Activated CD8-positive, alpha-beta memory T cell treated with anti-CD3 and anti-CD28 coated beads, Interleukin-2, amount 50 U/mL, for 1 hour (primary cell): ENCODE data around the gene CDYL2.

Source experiments
- DNase-seq: peaks from one replicate; pipeline ENCODE4 v3.0.0-alpha.2; 2020; ENCODE audit errors: extremely low read depth

CDYL2 gene

DNA sequence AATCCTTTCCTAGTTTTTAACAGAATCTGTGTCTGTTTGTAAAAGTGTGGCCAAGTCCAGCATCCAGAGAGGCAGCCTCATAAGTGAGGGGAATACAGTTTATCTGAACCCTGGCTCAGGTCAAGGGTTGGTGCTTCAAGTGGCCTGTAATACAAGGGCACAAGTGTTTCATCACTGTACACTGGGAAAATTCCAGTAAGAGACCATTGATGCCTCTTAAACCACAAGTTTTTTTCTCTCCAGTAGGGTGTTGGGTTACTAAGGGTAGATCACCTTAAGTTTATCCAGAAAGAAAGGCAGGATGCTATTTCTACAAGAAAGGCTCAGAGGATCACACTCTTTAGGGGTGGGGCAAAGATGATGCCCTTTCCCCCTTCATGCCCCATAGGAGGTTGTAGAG, 96.7 kb downstream of the CDYL2 start:
- no peak for DNase-seq

DNA sequence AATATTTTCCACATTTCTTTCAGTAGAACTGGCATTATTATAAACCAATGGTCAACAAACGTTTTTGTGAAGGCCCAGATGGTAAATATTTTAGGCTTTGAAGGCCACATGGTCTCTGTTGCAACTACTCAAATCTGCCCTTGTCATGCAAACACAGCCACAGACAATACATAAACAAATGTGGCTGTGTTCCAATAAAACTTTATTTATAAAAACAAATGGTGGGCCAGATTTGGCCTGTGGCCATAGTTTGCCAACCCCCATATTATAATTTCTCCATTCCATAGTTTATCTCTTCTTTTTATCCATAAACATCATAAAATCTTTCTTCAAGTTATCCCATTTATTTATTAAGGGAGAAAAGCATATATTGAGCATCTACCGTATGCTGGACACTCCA, 98.8 kb downstream of the CDYL2 start:
- DNase-seq = no peak

DNA sequence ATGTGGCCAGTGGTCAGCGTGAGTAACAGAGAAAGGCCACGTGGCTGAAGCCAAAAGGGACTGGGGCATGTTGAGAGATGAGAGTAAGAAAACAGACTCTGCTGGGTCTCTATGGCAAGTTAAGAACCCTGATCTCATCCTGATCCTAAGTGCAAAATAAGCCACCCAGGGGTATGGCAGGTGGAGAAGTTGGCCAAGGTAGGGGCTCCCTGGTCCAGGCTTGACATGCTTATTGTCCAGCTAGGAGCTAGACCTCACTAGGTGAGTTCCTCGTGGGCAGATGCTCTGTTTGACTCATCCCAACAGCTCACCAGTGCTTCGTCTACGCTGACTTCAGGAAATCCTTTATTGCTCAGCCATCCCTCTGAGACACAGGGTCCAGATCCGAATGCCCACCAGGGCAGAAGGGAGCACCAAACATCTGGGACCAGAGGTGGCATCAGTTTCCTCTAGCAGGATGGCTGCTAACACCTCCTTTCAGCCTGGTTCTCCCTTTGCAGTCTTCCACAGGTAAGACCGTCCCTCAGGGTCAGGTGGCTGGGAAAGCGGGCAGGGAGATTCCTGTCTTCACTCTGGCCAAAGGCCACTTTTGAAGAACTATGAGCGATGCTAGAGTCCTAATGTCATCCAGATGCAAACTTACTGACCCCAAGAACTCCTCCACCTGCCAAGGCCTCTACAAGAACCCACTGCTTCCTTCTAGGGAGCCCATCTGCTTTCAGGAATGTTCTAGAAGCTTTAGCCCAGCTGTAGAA, 99.5 kb downstream of the CDYL2 start:
- no peak for DNase-seq

DNA sequence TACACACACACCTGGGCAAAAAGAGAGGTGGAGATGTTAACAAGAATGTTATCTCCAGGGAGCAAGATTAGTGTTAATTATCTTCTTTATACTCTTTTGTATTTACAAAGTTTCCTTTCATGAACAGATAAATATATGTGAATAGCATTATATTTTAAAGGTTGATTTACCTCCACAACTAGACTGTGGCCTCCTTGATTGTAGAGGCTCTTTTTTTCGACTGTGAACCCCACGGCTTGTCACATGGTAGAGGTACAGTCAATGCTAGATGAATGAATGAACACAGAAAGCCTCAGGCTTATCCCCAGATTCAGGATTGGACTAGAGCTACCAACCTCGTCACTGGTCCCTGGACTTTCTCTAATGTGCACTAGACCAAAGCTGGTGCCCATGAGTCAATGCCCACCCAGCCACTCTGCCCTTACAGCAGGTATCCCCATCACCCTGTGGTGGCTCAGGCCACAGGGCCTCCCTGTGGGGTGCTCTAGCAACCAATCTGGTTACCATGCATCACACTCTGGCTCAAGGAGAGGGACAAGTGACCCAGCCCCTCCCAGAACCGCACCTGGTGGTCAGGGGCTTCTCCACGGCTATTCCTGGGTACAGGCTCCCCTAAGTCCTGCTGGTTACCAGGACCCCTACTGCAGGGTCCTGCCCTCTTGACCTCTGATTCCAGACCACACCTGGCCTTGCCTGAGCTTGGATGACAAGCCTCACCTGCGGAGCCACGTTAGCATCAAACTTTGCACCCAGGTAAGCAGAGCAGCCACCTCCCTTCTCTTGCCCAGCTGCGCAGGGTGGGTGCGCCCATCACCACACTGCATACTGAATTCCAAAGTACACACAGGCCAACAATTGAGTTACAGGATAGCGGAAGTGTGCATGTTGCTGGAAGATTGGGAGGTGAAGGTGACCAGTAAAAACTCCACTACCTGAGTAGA, 101.0 kb downstream of the CDYL2 start:
- no peak for DNase-seq

DNA sequence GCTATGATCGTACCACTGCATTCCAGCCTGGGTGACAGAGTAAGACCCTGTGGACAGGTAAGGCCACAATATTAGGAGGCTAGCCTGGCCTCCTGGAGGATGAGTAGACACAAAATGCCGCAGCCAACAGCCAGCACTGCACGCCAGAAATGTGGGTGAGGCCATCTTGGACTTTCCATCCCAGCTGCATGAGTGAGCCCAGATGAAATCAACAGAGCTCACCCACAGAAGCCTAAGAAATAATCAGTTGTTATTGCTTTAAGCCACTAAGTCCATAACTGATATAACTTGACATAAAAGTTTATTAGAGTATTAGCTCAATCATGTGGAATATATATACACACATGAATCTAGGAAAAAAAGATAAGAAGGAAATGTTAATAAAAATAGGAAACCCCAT, 101.7 kb downstream of the CDYL2 start:
- no peak for DNase-seq

DNA sequence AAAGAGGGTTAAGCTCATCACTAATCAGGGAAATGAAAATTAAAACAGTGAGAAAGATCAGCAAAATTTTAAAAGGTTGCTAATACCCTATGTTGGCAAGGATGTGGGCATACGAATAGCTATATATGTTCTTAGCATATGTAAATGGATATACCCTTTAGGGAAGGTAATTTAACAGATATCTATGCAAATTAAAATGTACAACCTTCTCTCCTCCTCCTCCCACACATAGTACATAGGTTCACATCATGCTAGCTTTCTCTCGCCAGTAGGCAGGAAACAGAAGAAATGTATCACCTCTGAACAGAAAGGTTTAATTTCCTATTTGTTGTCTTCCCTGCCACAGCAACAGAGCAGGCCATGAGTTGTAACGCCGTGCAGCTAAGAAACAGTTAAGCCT, 103.8 kb downstream of the CDYL2 start:
- DNase-seq = no peak

DNA sequence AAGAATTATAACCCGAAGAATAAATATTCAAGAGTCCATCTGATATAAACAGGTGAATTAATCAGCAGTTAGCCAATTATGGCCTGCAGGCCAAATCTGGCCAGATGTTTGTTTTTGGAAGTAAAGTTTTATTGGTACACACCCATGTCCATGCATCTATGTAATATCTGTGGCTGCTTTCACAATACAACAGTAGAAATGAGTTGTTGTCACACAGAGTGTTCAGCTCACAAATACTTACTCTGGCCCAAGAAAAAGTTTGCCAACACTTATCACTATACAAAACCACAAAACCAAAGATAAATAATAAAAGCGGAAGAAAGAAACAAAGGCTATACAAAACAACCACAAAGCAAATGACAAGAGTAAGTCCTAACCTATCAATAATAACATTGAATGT, 109.4 kb downstream of the CDYL2 start:
- DNase-seq = no peak

DNA sequence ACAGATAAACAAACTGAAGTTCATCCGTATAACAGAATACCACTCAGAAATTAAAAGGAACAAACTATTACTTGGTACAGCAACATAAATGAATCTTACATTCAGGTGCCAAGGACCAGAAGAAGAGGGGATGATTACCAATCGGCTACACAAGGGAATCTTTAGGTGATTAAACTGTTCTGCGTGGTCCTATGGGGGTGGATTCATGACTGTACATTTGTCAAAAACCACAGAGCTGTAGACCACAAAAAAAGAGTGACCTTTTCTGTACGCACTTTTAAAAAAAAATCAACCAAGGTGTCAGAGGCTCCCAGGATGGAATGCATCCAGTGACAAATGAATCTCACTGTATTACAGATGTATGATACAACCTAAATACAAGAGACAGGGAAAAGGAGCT, 110.8 kb downstream of the CDYL2 start:
- DNase-seq = no peak

DNA sequence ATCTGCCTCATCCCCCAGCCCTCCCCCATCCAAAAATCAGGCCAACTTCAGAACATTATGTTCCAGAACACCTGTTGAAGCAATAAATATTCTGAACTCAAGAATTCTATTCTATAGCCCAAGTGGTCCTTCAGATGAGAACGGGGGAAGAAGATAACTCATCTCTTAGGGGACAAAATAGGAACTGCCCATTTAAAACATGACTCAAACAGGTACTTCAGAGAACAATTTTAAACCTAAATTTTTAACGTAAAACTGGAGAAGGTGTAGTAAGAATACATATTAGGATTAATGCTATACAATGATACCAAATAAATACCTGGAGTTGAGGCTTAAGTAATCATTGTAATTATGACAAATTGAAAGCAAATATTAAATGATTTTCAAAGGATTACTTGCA, 112.1 kb downstream of the CDYL2 start:
- no peak for DNase-seq

DNA sequence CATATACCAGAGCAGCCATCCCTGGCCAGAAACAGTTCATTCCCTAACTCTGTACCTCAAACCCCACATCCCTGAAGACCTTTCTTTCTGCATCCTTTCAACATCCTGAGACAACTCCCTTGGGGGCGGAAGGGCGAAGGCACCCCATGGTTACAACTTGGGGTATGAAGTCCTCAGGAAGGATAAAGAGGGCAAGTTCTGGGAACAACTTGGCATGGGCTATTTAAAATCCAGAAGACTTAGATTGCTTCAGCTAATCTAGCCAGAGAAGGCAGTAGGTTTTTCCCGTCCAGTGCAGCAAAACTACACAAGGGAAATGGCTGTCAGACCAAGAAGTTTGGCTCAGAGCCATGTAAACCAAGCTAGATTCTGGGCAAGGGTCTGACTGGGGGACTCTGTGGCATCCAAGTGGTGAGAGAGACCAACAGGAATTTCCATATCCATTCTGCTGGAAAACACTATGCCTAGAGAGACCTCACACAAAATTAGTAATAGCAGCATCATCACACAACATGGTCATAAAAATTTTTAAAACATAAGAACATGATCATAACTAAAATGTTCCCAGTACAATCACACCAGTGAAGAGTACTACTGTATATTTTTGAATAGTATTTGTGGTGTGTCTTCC, 113.2 kb downstream of the CDYL2 start:
- DNase-seq = no peak

DNA sequence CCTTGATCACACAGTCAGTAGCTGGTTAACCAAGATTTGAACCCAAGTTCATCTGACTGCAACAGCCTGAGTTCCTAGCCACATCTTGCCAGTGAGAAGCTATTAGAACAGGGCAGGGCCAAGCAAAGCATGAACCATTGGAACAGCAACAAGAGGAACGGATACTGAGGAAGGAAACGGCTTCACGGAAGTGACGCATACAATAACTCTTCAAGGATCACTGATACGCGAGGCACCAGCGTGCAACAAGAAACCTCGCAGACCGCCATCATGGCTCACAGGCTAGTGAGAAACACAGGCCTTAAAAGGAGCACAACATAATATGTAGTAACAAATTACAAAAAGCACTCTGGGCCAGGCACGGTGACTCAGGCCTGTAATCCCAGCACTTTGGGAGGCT, 114.9 kb downstream of the CDYL2 start:
- no peak for DNase-seq

DNA sequence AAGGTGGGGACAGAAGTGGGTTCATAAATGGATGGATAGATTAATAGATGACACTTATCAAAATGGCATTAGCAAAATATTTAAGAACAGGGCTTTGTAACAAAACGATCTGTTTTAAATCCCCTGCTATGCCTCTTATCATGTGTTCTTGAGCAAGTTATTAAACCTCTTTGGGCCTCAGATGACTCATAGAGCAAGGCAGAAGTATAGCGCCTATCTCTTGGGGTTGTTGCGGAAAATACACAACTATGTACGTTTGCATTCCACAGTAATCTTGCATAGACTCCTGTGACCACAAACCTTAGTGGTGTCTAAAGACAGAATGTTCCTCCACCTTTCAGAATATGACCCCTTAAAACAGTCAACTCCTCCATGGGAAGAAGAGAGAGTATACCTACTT, 116.8 kb downstream of the CDYL2 start:
- no peak for DNase-seq

DNA sequence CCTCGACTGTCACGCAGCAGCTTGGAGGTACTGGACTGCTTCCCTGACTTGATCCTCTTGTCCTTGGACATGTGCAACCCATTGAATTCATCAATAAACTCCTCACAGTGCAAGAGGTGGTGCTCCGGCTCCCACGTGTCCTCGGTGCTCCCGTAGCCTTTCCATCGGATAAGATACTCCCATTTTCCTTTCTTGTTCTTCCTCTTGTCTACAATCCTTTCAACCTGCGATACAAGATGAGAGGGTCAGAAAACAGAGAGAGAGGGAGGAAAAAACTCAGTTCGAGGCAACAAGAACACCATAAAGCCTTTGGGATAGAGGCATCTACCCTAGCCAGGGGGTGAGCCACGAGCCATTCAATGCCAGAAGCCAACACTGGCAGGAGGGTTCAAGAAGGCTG, 119.5 kb downstream of the CDYL2 start:
- DNase-seq = no peak

DNA sequence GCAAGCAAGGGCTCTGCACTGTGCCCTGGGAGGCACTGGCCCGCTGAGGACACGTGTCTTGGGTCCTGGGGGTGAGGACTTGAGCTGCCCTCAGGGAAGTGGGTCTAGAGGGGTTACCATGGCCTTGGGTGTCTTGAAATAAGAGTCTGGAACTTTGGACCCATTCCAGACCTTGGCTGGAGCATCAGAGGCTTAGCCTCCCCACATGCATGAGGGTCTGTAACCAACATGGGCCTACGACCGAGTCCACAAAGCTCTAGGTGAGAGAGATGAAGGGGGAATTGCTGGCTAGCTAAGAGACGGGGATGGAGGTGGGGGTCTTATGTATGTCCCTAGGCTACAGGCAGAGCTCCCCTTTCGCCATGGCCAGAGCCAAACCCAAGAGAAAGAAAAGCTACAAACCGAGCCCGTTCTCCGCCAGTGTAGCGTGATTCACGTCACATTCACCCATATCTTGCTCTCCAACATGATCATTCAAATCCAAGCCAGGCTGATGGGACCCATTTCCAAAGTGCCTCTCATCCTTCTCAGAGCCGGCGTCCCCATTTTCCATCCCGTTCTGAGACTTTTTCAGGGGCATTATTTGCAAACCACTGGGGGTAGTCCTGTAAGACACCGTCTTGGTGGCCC, 120.1 kb downstream of the CDYL2 start:
- DNase-seq = no peak

DNA sequence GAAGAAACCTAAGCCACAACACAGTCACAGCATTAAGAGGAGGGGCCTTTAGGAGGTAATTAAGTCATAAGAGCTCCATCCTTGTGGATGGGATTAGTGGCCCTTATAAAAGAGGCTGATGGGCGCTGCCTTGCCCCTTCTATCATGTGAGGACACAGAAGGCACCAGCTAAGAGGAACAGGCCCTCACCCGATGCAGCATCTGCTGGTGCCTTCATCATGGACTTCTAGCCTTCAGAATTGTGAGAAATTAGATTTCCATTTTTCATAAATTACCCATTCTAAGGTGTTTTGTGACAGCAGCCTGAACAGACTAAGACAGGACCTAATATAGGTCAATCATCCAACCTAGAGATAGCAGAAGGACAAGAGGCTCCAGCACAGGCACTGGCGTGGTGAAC, 120.8 kb downstream of the CDYL2 start:
- no peak for DNase-seq

DNA sequence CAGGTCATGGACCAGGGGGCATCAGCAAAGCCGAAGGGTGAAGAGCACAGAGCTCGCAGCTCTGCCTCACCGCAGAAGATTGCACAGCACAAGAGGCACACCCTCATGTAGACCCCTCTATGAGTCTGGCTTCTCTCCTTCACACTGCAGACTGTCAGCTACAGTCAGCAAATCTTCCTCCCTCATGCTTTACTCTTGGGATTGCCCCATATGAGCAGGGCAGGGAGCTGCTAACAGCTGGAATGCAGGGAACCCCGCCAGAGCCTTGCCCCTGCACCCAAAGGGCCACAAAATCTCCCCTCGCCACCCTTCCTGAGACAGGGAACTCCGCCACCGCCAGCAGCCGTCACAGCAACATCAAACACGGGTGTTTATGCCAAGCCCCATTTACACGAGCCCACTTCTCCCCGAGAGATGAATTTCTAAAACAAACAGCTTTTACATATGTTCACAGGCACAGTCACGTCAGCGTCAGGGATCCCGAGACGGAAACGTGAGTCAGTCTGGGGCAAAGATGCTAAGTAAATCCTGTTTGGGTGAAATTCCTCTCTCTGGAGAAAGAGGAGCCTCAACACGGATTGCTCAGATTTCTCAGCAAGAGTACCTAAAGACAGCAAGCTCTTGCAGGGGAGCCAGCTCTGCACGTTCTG, 121.9 kb downstream of the CDYL2 start:
- no peak for DNase-seq

DNA sequence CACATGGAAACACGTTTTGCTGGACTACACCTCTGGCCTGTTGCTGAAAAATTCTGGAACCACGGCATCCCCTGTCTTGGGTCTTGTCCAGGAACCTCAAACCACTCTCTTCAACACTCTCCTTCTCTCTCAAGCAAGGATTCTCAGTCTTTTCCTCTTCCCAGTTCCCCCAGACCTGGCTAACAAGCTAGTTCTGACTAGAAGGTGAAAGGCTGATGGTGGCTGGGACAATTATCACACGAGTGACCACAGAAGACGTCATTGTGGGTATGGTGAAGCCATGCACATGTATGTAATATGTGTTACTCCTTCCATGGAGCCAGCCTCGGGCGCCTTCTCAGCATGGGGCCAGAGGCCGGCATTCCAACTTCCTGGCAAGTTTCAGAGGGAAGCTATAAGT, 123.0 kb downstream of the CDYL2 start:
- DNase-seq = no peak

DNA sequence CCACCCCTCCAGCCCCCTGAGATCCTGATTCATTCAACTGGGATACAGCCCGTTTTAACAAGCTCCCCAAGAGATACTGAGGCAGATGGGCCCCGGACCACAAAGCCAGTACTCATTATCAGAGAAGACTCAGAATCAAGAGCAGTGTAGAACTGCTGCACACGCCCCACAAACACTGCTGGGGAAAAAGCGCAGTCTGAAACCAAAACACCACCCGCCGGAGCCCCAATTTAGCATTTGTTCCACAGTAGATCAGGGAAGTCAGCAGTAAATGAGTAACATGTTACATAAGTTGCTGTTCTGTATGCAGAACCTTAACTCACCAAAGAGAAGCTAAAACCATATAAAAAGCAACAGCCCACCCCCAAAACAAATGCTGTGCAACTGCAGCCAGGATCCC, 123.6 kb downstream of the CDYL2 start:
- no peak for DNase-seq

DNA sequence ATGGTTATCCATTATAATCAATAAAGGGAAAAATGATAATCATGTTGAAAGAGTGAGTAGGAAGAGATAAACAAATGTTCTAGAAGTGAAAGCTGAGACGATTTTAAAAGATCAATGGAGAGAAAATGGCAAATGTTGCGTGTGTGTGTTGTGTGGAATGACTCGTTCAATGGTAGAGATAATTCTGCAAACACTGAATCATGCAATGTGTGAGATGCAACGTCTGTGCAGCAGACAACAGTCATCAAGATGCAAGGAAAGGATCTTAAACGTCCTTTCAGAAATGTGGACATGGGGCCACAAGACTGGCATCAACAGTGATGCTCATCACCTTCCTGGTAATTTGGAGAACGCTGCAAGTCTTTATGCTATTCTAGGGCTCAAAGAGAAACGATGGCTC, 124.4 kb downstream of the CDYL2 start:
- DNase-seq = no peak

DNA sequence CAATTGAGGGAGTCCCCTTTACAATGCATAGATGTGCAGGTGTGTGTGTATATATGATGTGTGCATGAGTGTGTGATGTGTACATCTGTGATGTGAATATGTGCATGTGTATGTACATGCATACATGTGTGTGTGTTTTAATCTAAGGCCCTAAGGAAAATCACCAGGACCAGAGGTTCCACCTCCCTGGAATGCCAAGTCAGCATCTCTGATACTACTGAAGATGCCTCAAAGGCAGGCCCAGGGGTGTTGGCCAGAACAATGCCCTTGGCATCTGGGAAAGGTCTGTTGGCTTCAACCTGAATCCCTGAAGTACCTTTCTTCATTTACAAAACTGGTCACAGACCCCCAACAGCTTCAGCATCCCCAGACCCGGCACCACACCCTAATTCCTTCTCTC, 129.5 kb downstream of the CDYL2 start:
- DNase-seq = no peak

DNA sequence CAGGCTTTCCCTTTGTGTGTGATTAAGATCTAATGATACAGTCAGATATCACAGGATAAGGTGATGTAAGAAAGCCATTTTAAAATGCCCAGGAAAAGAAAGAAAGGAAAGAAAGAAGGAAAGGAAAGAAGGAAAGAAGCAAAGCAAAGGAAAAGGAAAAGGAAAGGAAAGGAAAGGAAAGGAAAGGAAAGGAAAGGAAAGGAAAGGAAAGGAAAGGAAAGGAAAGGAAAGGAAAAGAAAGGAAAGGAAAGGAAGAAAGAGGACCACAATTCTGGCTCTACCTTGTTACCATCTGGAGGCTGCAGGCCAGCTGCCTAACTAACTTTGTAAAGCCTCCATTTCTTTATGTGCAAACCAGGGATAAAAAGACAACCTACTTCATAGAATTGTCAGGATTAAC, 132.0 kb downstream of the CDYL2 start:
- no peak for DNase-seq
